ENCODE data around the gene SCN2A. TPM values are rescaled to one million over a fixed set of nuclear protein-coding genes. Genes with fewer than 3 reads are reported as not detected.
A peak's percentile ranks its signal among the peaks of the same experiment; 100 is the strongest.

SCN2A gene
- total and polyA plus RNA-seq, 10 of the 15 experiments (the other 5 are each of a cell fraction or from before 2014, with no cell fraction given) = 0.01 TPM; not detected in 8

- peak; percentile 61 for DNase-seq (ENCODE audit: low read depth, low spot score)
- H3K79me2 ChIP-seq (ENCODE audit: control insufficient read depth, insufficient read depth, low read length) = no peaks in the 10 kb centered on the region
- no TSS peak for BruUV-seq (replicated peaks)
- TF ChIP-seq ASH2L (IDR thresholded peaks at IDR 0.05; ENCODE audit: borderline replicate concordance, low read depth) (no peak), ETV6 (conservative IDR thresholded peaks at IDR 0.05 in 1 of 2, IDR thresholded peaks at IDR 0.05 in 1 of 2; ENCODE audit: borderline replicate concordance in 1 of 2, low read depth in 1 of 2) (no peak), CBX3 (IDR thresholded peaks at IDR 0.05; ENCODE audit: borderline replicate concordance, low read depth) (no peak), KLF5 (IDR thresholded peaks at IDR 0.05; ENCODE audit: partially characterized antibody) (no peak), PRDM15 (CRISPR knock-in tag; IDR thresholded peaks at IDR 0.05) (no peak), E2F8 (IDR thresholded peaks at IDR 0.05; ENCODE audit: low read depth, partially characterized antibody) (no peak), GABPA (IDR thresholded peaks at IDR 0.05; ENCODE audit: low read depth) (no peak)
- TF ChIP-seq, protein P1, sequence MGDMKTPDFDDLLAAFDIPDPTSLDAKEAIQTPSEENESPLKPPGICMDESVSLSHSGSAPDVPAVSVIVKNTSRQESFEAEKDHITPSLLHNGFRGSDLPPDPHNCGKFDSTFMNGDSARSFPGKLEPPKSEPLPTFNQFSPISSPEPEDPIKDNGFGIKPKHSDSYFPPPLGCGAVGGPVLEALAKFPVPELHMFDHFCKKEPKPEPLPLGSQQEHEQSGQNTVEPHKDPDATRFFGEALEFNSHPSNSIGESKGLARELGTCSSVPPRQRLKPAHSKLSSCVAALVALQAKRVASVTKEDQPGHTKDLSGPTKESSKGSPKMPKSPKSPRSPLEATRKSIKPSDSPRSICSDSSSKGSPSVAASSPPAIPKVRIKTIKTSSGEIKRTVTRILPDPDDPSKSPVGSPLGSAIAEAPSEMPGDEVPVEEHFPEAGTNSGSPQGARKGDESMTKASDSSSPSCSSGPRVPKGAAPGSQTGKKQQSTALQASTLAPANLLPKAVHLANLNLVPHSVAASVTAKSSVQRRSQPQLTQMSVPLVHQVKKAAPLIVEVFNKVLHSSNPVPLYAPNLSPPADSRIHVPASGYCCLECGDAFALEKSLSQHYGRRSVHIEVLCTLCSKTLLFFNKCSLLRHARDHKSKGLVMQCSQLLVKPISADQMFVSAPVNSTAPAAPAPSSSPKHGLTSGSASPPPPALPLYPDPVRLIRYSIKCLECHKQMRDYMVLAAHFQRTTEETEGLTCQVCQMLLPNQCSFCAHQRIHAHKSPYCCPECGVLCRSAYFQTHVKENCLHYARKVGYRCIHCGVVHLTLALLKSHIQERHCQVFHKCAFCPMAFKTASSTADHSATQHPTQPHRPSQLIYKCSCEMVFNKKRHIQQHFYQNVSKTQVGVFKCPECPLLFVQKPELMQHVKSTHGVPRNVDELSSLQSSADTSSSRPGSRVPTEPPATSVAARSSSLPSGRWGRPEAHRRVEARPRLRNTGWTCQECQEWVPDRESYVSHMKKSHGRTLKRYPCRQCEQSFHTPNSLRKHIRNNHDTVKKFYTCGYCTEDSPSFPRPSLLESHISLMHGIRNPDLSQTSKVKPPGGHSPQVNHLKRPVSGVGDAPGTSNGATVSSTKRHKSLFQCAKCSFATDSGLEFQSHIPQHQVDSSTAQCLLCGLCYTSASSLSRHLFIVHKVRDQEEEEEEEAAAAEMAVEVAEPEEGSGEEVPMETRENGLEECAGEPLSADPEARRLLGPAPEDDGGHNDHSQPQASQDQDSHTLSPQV (IDR thresholded peaks at IDR 0.05) = no peak
These were observed 45.9 kb upstream of the SCN2A start for GRCh38 chr2:165193178-165193777.

More at GRCh38 chr2:165193178-165193777, 45.9 kb upstream of the SCN2A start:
- peak overlapping the region; percentile 51; the same call in 1 of the 2 replicates for H3K27ac ChIP-seq (ENCODE audit: control insufficient read depth, insufficient read depth)
- peak; percentile 98 for ATAC-seq
- peak; percentile 97 for FAIRE-seq
- ChIA-PET CTCF (interaction anchor here (0.6 to 1.5 kb wide), 4 partner anchors 10 to 177 kb away, joined by 3 to 8 read pairs (median 4); partner anchors contain the start of genes SCN2A and SCN3A), POLR2A (no interaction called here), SMC1A (ENCODE audit: uncharacterized antibody, unreplicated experiment) (interaction anchor here (1.0 to 1.6 kb wide), 2 partner anchors 10 to 12 kb away, joined by 3 to 5 read pairs; partner anchors contain the start of gene SCN3A), RAD21 (ENCODE audit: unreplicated experiment) (interaction anchor here (1.1 kb wide), 1 partner anchor 200 kb away, joined by 3 read pairs; no protein-coding TSS in a partner anchor)
- WGBS (ENCODE audit: insufficient coverage, insufficient replicate concordance, low lambda C conversion rate, missing lambda C conversion rate) = 11% methylated on average over 4 of the region's 4 CpGs
- no peaks in the 10 kb centered on the region for H3K27me3 ChIP-seq (replicated peaks in 1 of 2; ENCODE audit: control insufficient read depth in 2 of 2, insufficient read depth in 2 of 2, low read length in 1 of 2)
- H3K4me1 ChIP-seq (ENCODE audit: control insufficient read depth, insufficient read depth, low read length) = peaks cover 6% of the 10 kb centered on the region; the same call in 1 of the 2 replicates
- intact Hi-C loops (cut with micrococcal nuclease; ENCODE audit: unreplicated experiment) (no loop called here), in situ Hi-C loops (cut with MboI) (no loop called here)
- no peaks in the 10 kb centered on the region for H4K20me1 ChIP-seq (ENCODE audit: control insufficient read depth, insufficient read depth)
- peak overlapping the region; percentile 26; the same call in 1 of the 2 replicates for H3K4me3 ChIP-seq
- no peak overlapping the region for H3K9ac ChIP-seq (ENCODE audit: control insufficient read depth, insufficient read depth, low read length)
- H2AFZ ChIP-seq (ENCODE audit: control insufficient read depth, low read depth, low read length) = peak overlapping the region; percentile 70
- H3K4me2 ChIP-seq (ENCODE audit: control insufficient read depth, insufficient read depth) = peak overlapping the region; percentile 26
- no peaks in the 10 kb centered on the region for H3K9me3 ChIP-seq (replicated peaks; ENCODE audit: control insufficient read depth, insufficient read depth, low read length)
- no peaks in the 10 kb centered on the region for H3K36me3 ChIP-seq (ENCODE audit: control insufficient read depth in 2 of 2, insufficient read depth in 2 of 2, low read length in 1 of 2)
